Neural crest cell (in vitro differentiated cells): Measurements from ENCODE around the gene MRPL44. TPM values are rescaled to one million over a fixed set of nuclear protein-coding genes. Genes with fewer than 3 reads are reported as not detected.
A peak's percentile ranks its signal among the peaks of the same experiment; 100 is the strongest.

Experiments
- DNase-seq: peaks from one replicate; pipeline ENCODE4 v3.0.0; 2021; ENCODE audit warnings: low read depth, mixed read lengths, low spot score
- H3K27ac Mint-ChIP-seq: one replicate; pipeline ENCODE4 v1.8.0; 2021; ENCODE audit warnings: mild to moderate bottlenecking, mixed read lengths; ENCODE audit not compliant: unreplicated experiment
- H3K27me3 Mint-ChIP-seq: 2 replicates; pipeline ENCODE4 v1.8.0; 2021; ENCODE audit warnings: low read depth, mild to moderate bottlenecking, mixed read lengths
- H3K36me3 Mint-ChIP-seq: 2 replicates; pipeline ENCODE4 v1.8.0; 2021; ENCODE audit warnings: low read depth, mild to moderate bottlenecking, mixed read lengths
- H3K4me1 Mint-ChIP-seq: 2 replicates; pipeline ENCODE4 v1.8.0; 2021; ENCODE audit warnings: mixed read lengths
- H3K4me3 Mint-ChIP-seq: one replicate; pipeline ENCODE4 v1.8.0; 2021; ENCODE audit warnings: mild to moderate bottlenecking, mixed read lengths
- H3K9me3 Mint-ChIP-seq: 2 replicates; pipeline ENCODE4 v1.8.0; 2021; ENCODE audit warnings: mixed read lengths
- CTCF ChIP-seq: fragments of 200-600 bp; sonication (generic); conservative IDR thresholded peaks from 2 replicates; pipeline ENCODE4 v1.5.0; 2021; ENCODE audit warnings: antibody characterized with exemption, mild to moderate bottlenecking
- total RNA-seq: library from RNA; stranded (reverse); gene quantifications from 2 replicates; pipeline ENCODE4 v1.2.1, GENCODE V29; 2021

The MRPL44 gene
- total RNA-seq, 1 donor from 2014 or later, result 33.4 TPM

GRCh38 chr2:223945755-223946154 is 11.5 kb upstream of the MRPL44 start:
- no peak overlapping the region for H3K27ac Mint-ChIP-seq
- H3K4me1 Mint-ChIP-seq, result peaks cover 36% of the 10 kb centered on the region
- no peak for DNase-seq
- no peaks in the 10 kb centered on the region for H3K9me3 Mint-ChIP-seq
- no peak for TF ChIP-seq CTCF
- H3K36me3 Mint-ChIP-seq, result no peaks in the 10 kb centered on the region
- peak overlapping the region; percentile 79 for H3K4me3 Mint-ChIP-seq
- no peaks in the 10 kb centered on the region for H3K27me3 Mint-ChIP-seq

GRCh38 chr2:223947711-223948205 is 9.5 kb upstream of the MRPL44 start:
- H3K4me1 Mint-ChIP-seq, result peaks cover 41% of the 10 kb centered on the region
- DNase-seq, result no peak
- H3K4me3 Mint-ChIP-seq, result peak overlapping the region; percentile 51
- no peaks in the 10 kb centered on the region for H3K36me3 Mint-ChIP-seq
- H3K27ac Mint-ChIP-seq, result no peak overlapping the region
- H3K27me3 Mint-ChIP-seq, result no peaks in the 10 kb centered on the region
- no peak for TF ChIP-seq CTCF
- no peaks in the 10 kb centered on the region for H3K9me3 Mint-ChIP-seq

- H3K9me3 Mint-ChIP-seq, result no peaks in the 10 kb centered on the region
- no peaks in the 10 kb centered on the region for H3K36me3 Mint-ChIP-seq
- H3K4me3 Mint-ChIP-seq, result peak overlapping the region; percentile 49
- no peak for DNase-seq
- H3K27ac Mint-ChIP-seq, result no peak overlapping the region
- H3K27me3 Mint-ChIP-seq, result no peaks in the 10 kb centered on the region
- TF ChIP-seq CTCF, result no peak
- peaks cover 33% of the 10 kb centered on the region for H3K4me1 Mint-ChIP-seq
These were observed 7.9 kb upstream of the MRPL44 start for GRCh38 chr2:223949241-223949840.

GRCh38 chr2:223950448-223951347 is 6.6 kb upstream of the MRPL44 start:
- H3K9me3 Mint-ChIP-seq, result no peaks in the 10 kb centered on the region
- no peaks in the 10 kb centered on the region for H3K36me3 Mint-ChIP-seq
- peaks cover 34% of the 10 kb centered on the region for H3K4me1 Mint-ChIP-seq
- no peaks in the 10 kb centered on the region for H3K27me3 Mint-ChIP-seq
- no peak overlapping the region for H3K27ac Mint-ChIP-seq
- no peak for TF ChIP-seq CTCF
- H3K4me3 Mint-ChIP-seq, result no peak overlapping the region
- no peak for DNase-seq

- no peak for TF ChIP-seq CTCF
- H3K27me3 Mint-ChIP-seq, result no peaks in the 10 kb centered on the region
- DNase-seq, result no peak
- peaks cover 35% of the 10 kb centered on the region for H3K4me1 Mint-ChIP-seq
- H3K9me3 Mint-ChIP-seq, result no peaks in the 10 kb centered on the region
- no peak overlapping the region for H3K4me3 Mint-ChIP-seq
- H3K27ac Mint-ChIP-seq, result peak overlapping the region; percentile 83
- no peaks in the 10 kb centered on the region for H3K36me3 Mint-ChIP-seq
These were observed 4.8 kb upstream of the MRPL44 start for GRCh38 chr2:223952280-223952968.
